Activated CD8-positive, alpha-beta T cell treated with anti-CD3 and anti-CD28 coated beads for 36 hours (primary cell): ENCODE measurements around the gene CLEC4A. TPM values are rescaled to one million over a fixed set of nuclear protein-coding genes. Genes with fewer than 3 reads are reported as not detected.

Source experiments
- total RNA-seq, 2 experiments: library from RNA; stranded (reverse); gene quantifications; one replicate each; pipeline ENCODE4 v1.2.3, GENCODE V29; 2021

CLEC4A gene
- total RNA-seq, 2 experiments from 2014 or later: 0.98 to 2.0 TPM

Other genes with a start within 250 kb of the CLEC4A start
- gene SLC2A3, start 187.4 kb upstream of the CLEC4A start, total RNA-seq: 100 to 1,000 TPM; 488 to 528 TPM
- gene FOXJ2, start 90.9 kb upstream of the CLEC4A start, total RNA-seq: 10 to 100 TPM; 11.1 to 12.8 TPM
- 1 to 10 TPM; 1.1 to 1.4 TPM for gene C3AR1, start 57.3 kb upstream of the CLEC4A start, total RNA-seq
- 10 to 100 TPM; 26.7 to 29.6 TPM for gene NECAP1, start 41.3 kb upstream of the CLEC4A start, total RNA-seq
- gene ZNF705A, start 33.4 kb downstream of the CLEC4A start, total RNA-seq: not detected
- under 1 TPM; 0.13 to 0.27 TPM for gene FAM90A1, start 104.0 kb downstream of the CLEC4A start, total RNA-seq